ENCODE measurements around the gene DSCAML1.

GRCh38 chr11:117745346-117745745 is 51.7 kb downstream of the DSCAML1 start:
- TF ChIP-seq, protein P1, sequence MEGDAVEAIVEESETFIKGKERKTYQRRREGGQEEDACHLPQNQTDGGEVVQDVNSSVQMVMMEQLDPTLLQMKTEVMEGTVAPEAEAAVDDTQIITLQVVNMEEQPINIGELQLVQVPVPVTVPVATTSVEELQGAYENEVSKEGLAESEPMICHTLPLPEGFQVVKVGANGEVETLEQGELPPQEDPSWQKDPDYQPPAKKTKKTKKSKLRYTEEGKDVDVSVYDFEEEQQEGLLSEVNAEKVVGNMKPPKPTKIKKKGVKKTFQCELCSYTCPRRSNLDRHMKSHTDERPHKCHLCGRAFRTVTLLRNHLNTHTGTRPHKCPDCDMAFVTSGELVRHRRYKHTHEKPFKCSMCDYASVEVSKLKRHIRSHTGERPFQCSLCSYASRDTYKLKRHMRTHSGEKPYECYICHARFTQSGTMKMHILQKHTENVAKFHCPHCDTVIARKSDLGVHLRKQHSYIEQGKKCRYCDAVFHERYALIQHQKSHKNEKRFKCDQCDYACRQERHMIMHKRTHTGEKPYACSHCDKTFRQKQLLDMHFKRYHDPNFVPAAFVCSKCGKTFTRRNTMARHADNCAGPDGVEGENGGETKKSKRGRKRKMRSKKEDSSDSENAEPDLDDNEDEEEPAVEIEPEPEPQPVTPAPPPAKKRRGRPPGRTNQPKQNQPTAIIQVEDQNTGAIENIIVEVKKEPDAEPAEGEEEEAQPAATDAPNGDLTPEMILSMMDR (IDR thresholded peaks at IDR 0.05) = no peak
- no peak for TF ChIP-seq POLR2A (IDR thresholded peaks at IDR 0.05)
